Stimulated activated CD4-positive, alpha-beta T cell treated with anti-CD3 and anti-CD28 coated beads, Interleukin-4, amount 100 ng/mL, for 24 hours (primary cell): Measurements from ENCODE around the gene PARL.

Source experiments
- DNase-seq: peaks from one replicate; pipeline ENCODE4 v3.0.0-alpha.2; 2020

PARL gene, protein sequence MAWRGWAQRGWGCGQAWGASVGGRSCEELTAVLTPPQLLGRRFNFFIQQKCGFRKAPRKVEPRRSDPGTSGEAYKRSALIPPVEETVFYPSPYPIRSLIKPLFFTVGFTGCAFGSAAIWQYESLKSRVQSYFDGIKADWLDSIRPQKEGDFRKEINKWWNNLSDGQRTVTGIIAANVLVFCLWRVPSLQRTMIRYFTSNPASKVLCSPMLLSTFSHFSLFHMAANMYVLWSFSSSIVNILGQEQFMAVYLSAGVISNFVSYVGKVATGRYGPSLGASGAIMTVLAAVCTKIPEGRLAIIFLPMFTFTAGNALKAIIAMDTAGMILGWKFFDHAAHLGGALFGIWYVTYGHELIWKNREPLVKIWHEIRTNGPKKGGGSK

DNA sequence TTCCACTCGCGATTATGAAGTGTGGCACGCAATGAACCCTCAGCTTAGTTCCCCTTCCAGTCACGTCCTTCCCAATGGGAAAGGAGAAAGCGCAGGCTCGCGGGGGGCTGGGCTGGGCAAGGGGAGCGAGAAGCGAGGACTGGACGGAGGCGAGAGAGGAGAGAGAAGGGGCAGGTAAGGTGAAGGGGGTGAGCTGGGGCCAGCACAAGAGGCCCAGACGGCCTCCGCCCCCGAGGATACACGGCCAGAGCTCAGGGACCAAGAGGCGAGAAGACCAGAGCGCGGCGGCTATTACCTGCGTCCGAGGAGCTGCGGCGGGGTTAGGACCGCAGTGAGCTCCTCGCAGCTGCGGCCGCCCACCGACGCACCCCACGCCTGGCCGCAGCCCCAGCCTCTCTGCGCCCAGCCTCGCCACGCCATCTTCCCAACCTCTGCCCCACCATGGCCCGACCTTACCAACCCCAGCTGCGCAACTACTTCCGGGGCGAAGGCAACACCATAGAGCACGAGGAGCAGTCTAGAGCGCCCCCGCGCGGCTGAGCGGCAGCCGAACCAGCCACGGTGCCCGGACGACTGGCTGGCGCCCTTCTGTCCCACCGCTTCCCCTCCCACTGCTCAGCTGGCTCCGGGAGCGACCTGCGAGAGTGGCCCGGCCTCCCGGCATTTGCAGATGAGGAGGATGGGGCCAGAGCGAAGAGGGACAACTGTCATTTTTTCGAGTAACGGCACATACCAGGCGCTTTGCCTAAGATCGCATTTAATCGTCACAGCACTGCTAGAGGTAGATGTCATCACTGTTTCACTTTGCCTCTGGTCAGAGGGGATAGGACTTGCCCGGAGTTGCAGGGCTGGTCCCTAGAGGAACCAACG, at the start of gene PARL:
TSS of gene PARL (minus strand) at position 454 of the 870 bp plus-strand sequence. CDS start at position 420, 34 bp downstream.
- DNase-seq, result peak; percentile 98

- DNase-seq, result no peak
Measured at GRCh38 chr3:183933160-183933559, 48.5 kb upstream of the PARL start.

DNA sequence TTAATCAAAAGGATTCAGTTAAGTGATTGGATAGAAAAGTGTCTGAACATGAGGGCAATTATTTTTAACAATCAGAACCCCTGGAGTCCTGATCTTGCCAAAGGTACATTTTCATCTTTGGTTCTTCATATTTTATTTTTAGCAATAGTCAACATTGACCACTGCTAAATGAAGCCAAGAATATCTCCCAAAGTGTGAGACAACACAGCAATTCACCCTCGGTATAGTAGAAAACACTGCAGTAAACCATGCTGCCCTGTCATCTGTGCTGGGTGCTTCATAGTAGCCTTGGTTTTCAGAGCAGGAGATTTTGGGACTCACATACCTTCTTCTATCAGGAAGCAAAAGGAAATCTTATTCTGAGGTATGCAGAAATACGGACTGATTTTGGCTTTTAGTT, 47.2 kb upstream of the PARL start:
- no peak for DNase-seq

DNA sequence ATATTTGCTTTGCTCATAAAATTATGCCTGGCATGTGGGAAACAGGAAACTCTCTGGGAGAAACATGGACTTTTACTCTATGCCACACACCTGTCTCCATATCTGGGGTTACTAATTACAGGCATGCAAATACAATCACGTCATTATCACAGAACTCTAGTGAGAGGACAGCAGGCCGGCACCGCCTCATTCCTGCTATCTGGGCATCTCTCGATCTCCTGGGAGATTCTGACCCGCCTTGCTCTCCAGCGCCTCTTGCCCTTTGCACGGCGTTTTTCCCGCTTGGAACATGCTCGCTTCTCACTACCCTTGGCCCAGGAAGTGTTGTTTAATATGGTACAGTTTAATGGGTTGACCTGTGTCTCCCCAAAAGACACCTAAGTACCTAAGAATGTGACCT, 45.4 kb upstream of the PARL start:
- DNase-seq, result no peak

DNA sequence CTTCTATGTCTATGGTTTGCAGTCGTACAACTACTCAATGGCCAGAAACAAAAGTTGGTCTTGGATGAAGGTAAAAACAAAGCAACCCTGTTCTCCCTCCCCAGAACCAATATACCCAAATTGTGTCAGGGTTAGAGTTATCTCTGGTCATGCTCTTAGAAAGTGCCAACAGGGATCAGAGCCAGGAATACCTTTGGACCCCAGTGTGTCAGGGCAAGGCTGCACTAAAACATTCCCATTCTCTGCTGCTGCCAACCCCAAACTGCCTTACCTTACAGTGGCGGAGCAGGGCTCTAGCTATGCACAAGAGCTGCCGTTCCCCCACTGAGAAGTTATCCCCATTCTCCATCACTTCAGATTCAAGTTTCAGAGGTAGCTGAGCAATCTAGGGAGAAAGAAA, 42.4 kb upstream of the PARL start:
- DNase-seq, result no peak

DNA sequence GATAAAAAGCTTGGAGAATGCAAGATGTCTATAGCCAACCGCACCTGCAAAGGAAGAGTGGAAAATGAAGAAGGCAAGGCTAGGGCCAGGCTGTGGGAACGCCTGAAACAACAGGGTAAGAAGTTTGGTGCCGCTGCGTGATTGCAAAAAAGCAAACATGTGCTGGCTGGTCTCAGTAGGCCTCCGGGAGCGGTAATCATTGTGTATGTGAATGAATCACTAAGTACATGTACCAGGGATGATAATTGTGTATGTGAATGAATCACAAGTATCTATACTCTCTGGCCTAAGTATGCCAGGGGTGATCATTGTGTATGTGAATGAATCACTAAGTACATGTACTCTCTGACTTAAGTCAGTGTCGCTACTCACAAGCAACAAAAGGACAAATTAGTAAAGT, 40.3 kb upstream of the PARL start:
- DNase-seq, result no peak

DNA sequence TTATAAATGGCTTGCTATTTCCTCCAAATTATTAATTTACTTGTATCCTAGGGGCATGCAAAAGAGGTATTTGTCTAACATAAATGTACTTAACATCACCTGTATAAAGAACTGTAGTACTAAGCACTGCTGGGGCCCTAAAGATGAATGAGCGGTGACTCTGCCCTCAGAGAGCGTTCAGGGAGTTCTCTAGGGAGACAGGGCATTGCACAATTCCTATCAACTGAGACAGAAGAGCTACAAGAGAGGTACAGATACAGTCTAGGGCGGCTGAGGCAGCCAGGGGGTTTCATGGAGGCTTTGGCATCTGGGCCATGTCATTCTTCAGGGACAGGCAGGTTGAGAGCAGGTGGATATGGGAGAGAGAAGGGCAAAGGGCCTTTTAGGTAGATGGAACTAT, 39.9 kb upstream of the PARL start:
- no peak for DNase-seq

- no peak for DNase-seq
Measured at GRCh38 chr3:183922421-183922820, 37.7 kb upstream of the PARL start.

- no peak for DNase-seq
Measured at GRCh38 chr3:183921096-183921495, 36.4 kb upstream of the PARL start.

DNA sequence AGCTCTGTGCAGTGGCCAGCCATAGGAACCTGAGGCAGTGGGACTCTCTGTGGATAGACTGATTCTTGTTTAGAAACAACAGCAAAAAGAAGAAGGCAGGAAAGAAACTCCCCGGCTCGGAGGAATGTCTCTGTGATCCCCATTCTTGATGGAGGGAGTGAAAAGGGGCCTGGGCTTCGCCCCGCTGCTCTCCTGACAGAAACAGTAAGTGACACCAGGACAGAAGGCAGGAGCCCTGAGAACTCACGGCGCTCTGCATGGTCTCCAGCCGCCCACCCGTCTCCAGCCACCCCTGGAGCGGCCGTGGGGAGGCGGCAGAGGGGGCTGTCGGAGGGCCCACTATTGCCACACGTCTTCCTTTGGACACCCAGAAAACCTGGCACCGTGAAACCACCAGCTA, 35.7 kb upstream of the PARL start:
- DNase-seq, result no peak

- DNase-seq, result no peak
Measured at GRCh38 chr3:183918178-183918577, 33.5 kb upstream of the PARL start.

- no peak for DNase-seq
Measured at GRCh38 chr3:183917776-183918175, 33.1 kb upstream of the PARL start.

DNA sequence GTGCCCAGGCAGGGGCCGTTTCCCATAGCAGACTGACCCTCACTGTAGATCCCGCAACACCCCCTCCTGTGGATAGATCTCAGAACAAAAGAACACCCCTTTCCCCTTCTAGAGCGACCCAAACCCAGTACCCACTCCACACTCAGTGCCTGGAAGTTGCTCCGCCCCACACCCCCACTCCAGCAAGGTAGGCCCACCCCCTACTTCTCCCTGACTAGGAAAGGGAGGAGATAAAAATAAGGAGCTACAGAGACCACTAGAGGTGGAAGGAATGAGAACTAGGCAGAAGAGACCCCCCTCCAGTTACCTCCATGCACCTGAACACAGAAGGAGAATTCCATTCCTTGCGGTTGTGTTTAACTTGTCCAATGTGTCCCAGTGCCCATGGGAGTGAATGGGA, 30.2 kb upstream of the PARL start:
- no peak for DNase-seq

GRCh38 chr3:183913580-183913920, 28.9 kb upstream of the PARL start:
- no peak for DNase-seq

DNA sequence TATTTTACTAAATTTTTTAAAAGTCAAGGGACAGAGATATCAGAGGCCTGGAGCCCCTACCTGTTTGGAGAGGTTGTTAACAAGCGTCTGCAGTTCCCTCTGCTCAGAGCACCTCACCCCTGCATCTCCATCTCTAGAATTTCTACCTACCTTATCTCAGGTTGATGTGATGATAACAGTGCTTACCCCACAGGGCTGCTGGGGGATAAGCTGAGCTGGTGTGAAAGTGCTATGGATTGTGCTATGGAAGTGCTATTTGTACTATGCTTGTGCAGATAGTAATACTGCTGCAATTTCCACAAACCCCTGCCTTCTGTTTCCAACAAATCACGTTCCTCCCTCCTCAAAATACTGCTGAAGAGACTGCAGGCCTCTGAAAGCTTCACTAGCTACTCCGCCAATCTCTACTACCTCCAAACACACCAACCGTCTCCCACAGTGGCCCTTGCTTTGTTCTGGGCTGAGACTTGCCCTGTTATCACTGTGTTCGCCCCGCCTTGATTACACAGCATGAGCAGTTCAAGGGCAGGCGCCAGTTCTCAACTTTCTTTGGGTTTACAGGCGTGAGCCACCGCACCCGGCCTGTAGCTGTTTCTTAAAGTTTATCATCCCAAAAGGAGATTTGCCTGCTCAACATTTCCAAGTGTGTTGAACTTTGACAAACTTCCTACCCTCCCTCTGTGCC, 28.4 kb upstream of the PARL start:
- no peak for DNase-seq

GRCh38 chr3:183911763-183912506, 27.3 kb upstream of the PARL start:
- DNase-seq, result no peak

DNA sequence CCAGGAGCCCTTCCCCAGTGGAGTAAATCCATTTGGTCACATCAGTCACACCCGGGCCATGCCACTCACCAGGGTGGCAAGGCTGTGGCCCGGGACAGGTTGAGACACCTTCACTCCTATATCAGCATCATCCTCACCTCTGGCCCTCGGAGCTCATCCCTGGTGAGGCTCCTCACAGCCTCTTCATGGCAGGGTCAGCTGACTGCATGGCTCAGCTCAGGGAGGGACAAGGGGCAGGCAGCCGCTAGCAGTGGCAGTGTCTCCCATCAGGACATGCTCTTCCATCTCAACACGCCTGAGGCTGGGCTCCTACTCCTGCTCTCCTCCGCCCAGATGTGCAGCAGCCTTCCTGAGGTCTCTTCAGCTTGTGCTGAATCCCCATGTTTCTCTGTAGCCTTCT, 26.4 kb upstream of the PARL start:
- DNase-seq, result no peak

DNA sequence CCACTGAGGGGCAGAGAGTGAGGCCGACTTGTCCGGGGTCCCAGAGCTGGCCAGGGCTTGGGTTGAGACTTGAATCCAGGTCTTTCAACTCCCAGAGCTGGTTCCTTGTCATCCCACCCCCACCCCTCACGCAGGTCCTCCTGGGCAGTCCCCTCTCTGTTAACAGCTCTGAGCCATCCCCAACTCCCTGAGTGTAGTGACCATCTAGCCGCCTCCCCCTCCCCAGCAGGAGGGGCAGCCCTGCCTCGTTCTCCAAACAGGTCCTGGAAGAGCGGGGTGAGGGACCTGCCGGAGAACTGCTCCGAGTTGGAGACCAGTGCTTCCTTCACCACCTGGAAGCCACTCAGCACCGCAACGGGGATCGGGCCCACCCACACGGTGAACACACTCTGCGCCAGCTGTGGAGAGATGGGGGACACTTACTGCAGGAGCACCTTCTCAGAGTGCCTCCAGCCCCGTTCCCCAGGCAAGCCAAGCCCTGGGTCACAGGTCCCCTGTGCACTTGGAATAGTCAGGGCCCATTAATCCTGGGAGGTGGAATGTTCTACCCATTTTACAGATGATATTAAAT, 24.4 kb upstream of the PARL start:
- DNase-seq, result no peak

DNA sequence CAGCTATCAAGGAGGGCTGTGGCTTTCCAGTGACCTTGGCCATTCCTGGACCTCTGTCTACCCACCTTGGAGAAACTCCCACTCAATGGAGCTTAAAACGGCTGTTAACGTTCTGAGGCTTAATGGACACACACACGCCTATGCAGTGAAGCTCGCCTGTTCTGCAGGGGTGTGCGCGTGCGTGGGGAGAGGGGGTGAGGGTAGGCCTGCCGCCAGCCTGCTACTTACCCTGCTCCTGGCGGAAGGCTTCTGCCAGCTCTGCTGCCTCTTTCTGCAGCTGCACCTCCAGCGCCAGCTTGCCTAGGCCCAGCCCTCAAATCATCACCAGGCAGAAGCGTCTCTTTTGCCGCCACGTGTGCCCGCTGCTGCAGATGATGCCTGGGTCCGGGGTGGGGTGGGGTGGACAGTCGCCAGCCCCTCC, 23.2 kb upstream of the PARL start:
- no peak for DNase-seq

- no peak for DNase-seq
Measured at GRCh38 chr3:183907176-183907575, 22.5 kb upstream of the PARL start.

DNA sequence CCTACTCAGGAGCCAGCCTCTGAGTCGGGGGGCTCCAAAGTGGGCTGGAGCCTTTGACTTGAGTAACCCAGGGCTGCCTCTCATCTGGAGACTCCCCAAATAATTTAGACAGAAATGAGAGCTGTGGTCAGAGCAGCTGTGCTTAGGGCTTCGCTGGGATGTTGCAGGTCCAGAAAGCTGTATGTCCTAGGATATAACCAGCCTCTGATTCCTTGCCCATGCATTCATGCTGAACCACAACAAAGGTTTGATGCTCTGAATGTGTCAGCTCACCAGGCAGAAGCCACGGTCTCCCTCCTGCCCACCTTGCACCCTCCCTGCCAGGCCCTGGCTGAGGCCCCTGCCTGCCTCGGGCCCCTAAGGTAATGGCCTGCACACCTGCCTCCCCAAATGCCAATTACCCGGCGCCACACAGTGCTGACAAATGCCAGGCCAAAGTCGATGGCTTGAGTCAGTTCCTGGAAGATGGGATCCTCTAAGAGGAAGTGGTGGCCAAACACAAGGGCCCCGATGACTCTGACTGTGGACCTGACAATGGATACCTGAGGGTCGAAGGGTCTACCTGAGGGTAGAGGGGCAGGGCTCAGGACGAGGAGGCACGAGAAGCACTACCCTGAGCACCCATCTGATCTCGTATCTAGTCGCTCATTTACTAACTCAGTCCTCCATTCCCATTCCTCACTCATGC, 21.7 kb upstream of the PARL start:
- DNase-seq, result no peak
